ENCODE measurements around the gene ARSJ.
A peak's percentile ranks its signal among the peaks of the same experiment; 100 is the strongest.
"Not testable (repeated sequence)": the region's sequence is repeated elsewhere in the genome, so short reads cannot be mapped to it uniquely, and the experiment has no call there.

The ARSJ gene

GRCh38 chr4:113947484-113947883 lies 32.0 kb downstream of the ARSJ start:
- DNase-seq (ENCODE audit: low read depth, low spot score): no peak
- POLR2A ChIA-PET: no interaction called here
- H3K4me3 ChIP-seq (ENCODE audit: low read depth, low read length): no peak overlapping the region
- TF ChIP-seq CTCF (IDR thresholded peaks at IDR 0.05; ENCODE audit: insufficient read depth, low read length, missing control alignments): no peak
- CTCF ChIA-PET: interaction anchor here (0.9 to 1.4 kb wide), 2 partner anchors 12 to 430 kb away, joined by 4 read pairs; no protein-coding TSS in a partner anchor

GRCh38 chr4:113945906-113946305 lies 33.5 kb downstream of the ARSJ start:
- POLR2A ChIA-PET: no interaction called here
- no peak for TF ChIP-seq CTCF (IDR thresholded peaks at IDR 0.05; ENCODE audit: insufficient read depth, low read length, missing control alignments)
- DNase-seq (ENCODE audit: low read depth, low spot score): no peak
- H3K4me3 ChIP-seq (ENCODE audit: low read depth, low read length): peak overlapping the region; percentile 16; the same call in 1 of the 2 replicates
- CTCF ChIA-PET: no interaction called here

GRCh38 chr4:113943863-113944262 lies 35.6 kb downstream of the ARSJ start:
- CTCF ChIA-PET: interaction anchor here (1.0 to 1.4 kb wide), 2 partner anchors 9 to 435 kb away, joined by 3 to 4 read pairs; no protein-coding TSS in a partner anchor

GRCh38 chr4:113943085-113943484 lies 36.4 kb downstream of the ARSJ start:
- DNase-seq (ENCODE audit: low read depth, low spot score): no peak
- CTCF ChIA-PET: interaction anchor here (0.5 to 1.4 kb wide), 2 partner anchors 9 to 442 kb away, joined by 3 to 4 read pairs; no protein-coding TSS in a partner anchor
- H3K4me3 ChIP-seq (ENCODE audit: low read depth, low read length): no peak overlapping the region
- TF ChIP-seq CTCF (IDR thresholded peaks at IDR 0.05; ENCODE audit: insufficient read depth, low read length, missing control alignments): no peak
- POLR2A ChIA-PET: no interaction called here

More at GRCh38 chr4:113943863-113944262, 35.6 kb downstream of the ARSJ start:
- H3K4me3 ChIP-seq (ENCODE audit: low read depth, low read length): no peak overlapping the region
- POLR2A ChIA-PET: no interaction called here
- TF ChIP-seq CTCF (IDR thresholded peaks at IDR 0.05; ENCODE audit: insufficient read depth, low read length, missing control alignments): no peak
- no peak for DNase-seq (ENCODE audit: low read depth, low spot score)

- POLR2A ChIA-PET: no interaction called here
- no peak for TF ChIP-seq CTCF (IDR thresholded peaks at IDR 0.05; ENCODE audit: insufficient read depth, low read length, missing control alignments)
- no peak overlapping the region for H3K4me3 ChIP-seq (ENCODE audit: low read depth, low read length)
- no peak for DNase-seq (ENCODE audit: low read depth, low spot score)
- CTCF ChIA-PET: no interaction called here
Observed at GRCh38 chr4:113941836-113942235, 37.6 kb downstream of the ARSJ start.

GRCh38 chr4:113940103-113940502 lies 39.3 kb downstream of the ARSJ start:
- H3K4me3 ChIP-seq (ENCODE audit: low read depth, low read length); DNase-seq (ENCODE audit: low read depth, low spot score); POLR2A ChIA-PET: not testable (repeated sequence)
- CTCF ChIA-PET: interaction anchor here (1.2 kb wide), 1 partner anchor 11 kb away, joined by 3 read pairs; no protein-coding TSS in a partner anchor

- no peak for DNase-seq (ENCODE audit: low read depth, low spot score)
- H3K4me3 ChIP-seq (ENCODE audit: low read depth, low read length): no peak overlapping the region
- POLR2A ChIA-PET: no interaction called here
- no peak for TF ChIP-seq CTCF (IDR thresholded peaks at IDR 0.05; ENCODE audit: insufficient read depth, low read length, missing control alignments)
- CTCF ChIA-PET: interaction anchor here (1.2 kb wide), 1 partner anchor 9 kb away, joined by 4 read pairs; no protein-coding TSS in a partner anchor
Observed at GRCh38 chr4:113935190-113935589, 44.3 kb downstream of the ARSJ start.

GRCh38 chr4:113924706-113925105 lies 54.7 kb downstream of the ARSJ start:
- POLR2A ChIA-PET; DNase-seq (ENCODE audit: low read depth, low spot score); H3K4me3 ChIP-seq (ENCODE audit: low read depth, low read length): not testable (repeated sequence)
- CTCF ChIA-PET: interaction anchor here (1.1 to 1.6 kb wide), 2 partner anchors 12 to 25 kb away, joined by 3 to 5 read pairs; no protein-coding TSS in a partner anchor

All from AG04449 (cell line).